Measurements from ENCODE around the gene SAP30BP. TPM values are rescaled to one million over a fixed set of nuclear protein-coding genes. Genes with fewer than 3 reads are reported as not detected.

The SAP30BP gene
- total RNA-seq, 4 donors from 2014 or later, result 65.3 to 117 (median 101) TPM

- peaks cover 0 to 82% (median 6%) of the 10 kb centered on the region in 3 donors for H3K36me3 ChIP-seq
- TF ChIP-seq POLR2A (IDR thresholded peaks at IDR 0.05), result no peak
- TF ChIP-seq, protein P1, sequence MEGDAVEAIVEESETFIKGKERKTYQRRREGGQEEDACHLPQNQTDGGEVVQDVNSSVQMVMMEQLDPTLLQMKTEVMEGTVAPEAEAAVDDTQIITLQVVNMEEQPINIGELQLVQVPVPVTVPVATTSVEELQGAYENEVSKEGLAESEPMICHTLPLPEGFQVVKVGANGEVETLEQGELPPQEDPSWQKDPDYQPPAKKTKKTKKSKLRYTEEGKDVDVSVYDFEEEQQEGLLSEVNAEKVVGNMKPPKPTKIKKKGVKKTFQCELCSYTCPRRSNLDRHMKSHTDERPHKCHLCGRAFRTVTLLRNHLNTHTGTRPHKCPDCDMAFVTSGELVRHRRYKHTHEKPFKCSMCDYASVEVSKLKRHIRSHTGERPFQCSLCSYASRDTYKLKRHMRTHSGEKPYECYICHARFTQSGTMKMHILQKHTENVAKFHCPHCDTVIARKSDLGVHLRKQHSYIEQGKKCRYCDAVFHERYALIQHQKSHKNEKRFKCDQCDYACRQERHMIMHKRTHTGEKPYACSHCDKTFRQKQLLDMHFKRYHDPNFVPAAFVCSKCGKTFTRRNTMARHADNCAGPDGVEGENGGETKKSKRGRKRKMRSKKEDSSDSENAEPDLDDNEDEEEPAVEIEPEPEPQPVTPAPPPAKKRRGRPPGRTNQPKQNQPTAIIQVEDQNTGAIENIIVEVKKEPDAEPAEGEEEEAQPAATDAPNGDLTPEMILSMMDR (IDR thresholded peaks at IDR 0.05), result no peak
- no peak overlapping the region for H3K27ac ChIP-seq
- H3K9me3 ChIP-seq, result no peaks in the 10 kb centered on the region
- no peaks in the 10 kb centered on the region for H3K27me3 ChIP-seq
- no peak for DNase-seq
- H3K4me1 ChIP-seq, result peaks cover 0 to 7% (median under 1%) of the 10 kb centered on the region in 4 donors
- no peak overlapping the region for H3K4me3 ChIP-seq
Measured at GRCh38 chr17:75704963-75705875, 38.1 kb downstream of the SAP30BP start.

GRCh38 chr17:75706042-75706728 lies 39.0 kb downstream of the SAP30BP start:
- peaks cover 0 to 72% (median 6%) of the 10 kb centered on the region in 3 donors for H3K36me3 ChIP-seq
- H3K4me1 ChIP-seq, result peaks cover 0 to 2% (median 0%) of the 10 kb centered on the region in 4 donors
- H3K27me3 ChIP-seq, result no peaks in the 10 kb centered on the region
- TF ChIP-seq POLR2A (IDR thresholded peaks at IDR 0.05), result no peak
- TF ChIP-seq, protein P1 (IDR thresholded peaks at IDR 0.05), result no peak
- H3K27ac ChIP-seq, result peak overlapping the region in 1 of 4 donors; percentile 7
- DNase-seq, result no peak
- no peak overlapping the region for H3K4me3 ChIP-seq
- H3K9me3 ChIP-seq, result no peaks in the 10 kb centered on the region

DNA sequence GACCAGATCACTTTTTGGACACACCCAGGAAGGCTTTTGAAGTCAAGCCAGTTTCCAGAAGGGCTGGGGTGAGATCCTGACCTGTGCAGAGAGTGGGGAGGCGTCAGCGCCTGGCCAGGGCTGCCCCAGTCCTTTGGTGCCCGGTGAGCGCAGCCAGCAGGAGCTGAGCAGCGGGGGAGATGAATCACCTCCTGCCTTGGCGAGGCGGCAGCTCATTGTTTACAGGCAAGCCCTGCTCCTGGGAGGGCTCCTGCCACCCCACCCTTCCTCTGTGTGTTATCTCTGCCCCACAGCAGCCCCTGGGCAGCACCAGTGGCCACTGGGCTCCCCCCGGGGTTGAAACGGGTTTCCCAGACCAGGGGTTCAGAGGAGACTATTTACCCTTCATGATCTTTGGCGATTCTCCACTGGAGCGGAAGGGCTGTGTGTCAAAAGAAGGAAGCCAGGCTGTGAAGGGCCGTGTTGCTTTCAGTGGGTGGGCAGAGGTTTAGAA lies 40.0 kb downstream of the SAP30BP start:
- H3K36me3 ChIP-seq, result peaks cover 0 to 63% (median 6%) of the 10 kb centered on the region in 3 donors
- H3K4me1 ChIP-seq, result no peaks in the 10 kb centered on the region
- no peak overlapping the region for H3K4me3 ChIP-seq
- TF ChIP-seq, protein P1 (IDR thresholded peaks at IDR 0.05), result no peak
- no peak for TF ChIP-seq POLR2A (IDR thresholded peaks at IDR 0.05)
- no peak for DNase-seq
- no peaks in the 10 kb centered on the region for H3K27me3 ChIP-seq
- no peaks in the 10 kb centered on the region for H3K9me3 ChIP-seq
- peak overlapping the region in 2 of 4 donors; percentile 26 to 46 for H3K27ac ChIP-seq

GRCh38 chr17:75712446-75712845 lies 45.3 kb downstream of the SAP30BP start:
- Histone ChIP-seq H3K27me3 (no peaks in the 10 kb centered on the region), H3K9me3 (no peaks in the 10 kb centered on the region), H3K4me1 (no peaks in the 10 kb centered on the region), H3K4me3 (no peak overlapping the region), H3K27ac (no peak overlapping the region), H3K36me3 (peaks cover 0 to 10% (median 0%) of the 10 kb centered on the region in 3 donors)
- no peak for TF ChIP-seq POLR2A (IDR thresholded peaks at IDR 0.05)
- TF ChIP-seq, protein P1 (IDR thresholded peaks at IDR 0.05), result no peak
- no peak for DNase-seq

- DNase-seq, result no peak
- Histone ChIP-seq H3K27me3 (no peaks in the 10 kb centered on the region), H3K36me3 (peaks cover 0 to 4% (median 0%) of the 10 kb centered on the region in 3 donors), H3K27ac (peak overlapping the region in 1 of 4 donors; percentile 14), H3K4me3 (no peak overlapping the region), H3K4me1 (peaks cover 0 to 19% (median 9%) of the 10 kb centered on the region in 4 donors), H3K9me3 (no peaks in the 10 kb centered on the region)
- TF ChIP-seq, protein P1 (IDR thresholded peaks at IDR 0.05), result no peak
- no peak for TF ChIP-seq POLR2A (IDR thresholded peaks at IDR 0.05)
Measured at GRCh38 chr17:75719732-75720131, 52.6 kb downstream of the SAP30BP start.

Measured in Peyer's patch (tissue), 4 donors.